Tibial artery (tissue), 4 donors: ENCODE measurements around the gene SLC44A4.
"Not testable (repeated sequence)": the region's sequence is repeated elsewhere in the genome, so short reads cannot be mapped to it uniquely, and the experiment has no call there.

ENCODE experiments used
- DNase-seq, 2 donors: peaks; one replicate each; pipeline ENCODE4 v3.0.0-alpha.2; 2019
- H3K27ac ChIP-seq, 2 donors: fragments of 200-600 bp; sonication (generic) in 1 of 2; 1 replicate in 1 of 2; 2 replicates in 1 of 2; pipeline ENCODE4 v1.5.1; 2018 to 2019; ENCODE audit warnings: mild to moderate bottlenecking in 1 of 2
- H3K27me3 ChIP-seq, 2 donors: fragments of 200-600 bp; sonication (generic) in 1 of 2; one replicate each; pipeline versions ENCODE4 v1.5.1 to v1.6.0; 2016 to 2019
- H3K36me3 ChIP-seq, 3 donors: fragments of 200-600 bp; sonication (generic) in 2 of 3; one replicate each; pipeline ENCODE4 v1.5.1; 2016 to 2019; ENCODE audit warnings: mild to moderate bottlenecking in 2 of 3
- H3K4me1 ChIP-seq, 4 donors: fragments of 200-600 bp; sonication (generic) in 2 of 4; 1 replicate in 3 of 4; 2 replicates in 1 of 4; pipeline ENCODE4 v1.5.1; 2016 to 2019
- H3K4me3 ChIP-seq, 2 donors: fragments of 200-600 bp; sonication (generic) in 1 of 2; 1 replicate in 1 of 2; 2 replicates in 1 of 2; pipeline ENCODE4 v1.5.1; 2018 to 2019; ENCODE audit warnings: mild to moderate bottlenecking in 2 of 2
- H3K9me3 ChIP-seq, 3 donors: fragments of 200-600 bp; sonication (generic) in 1 of 3; one replicate each; pipeline ENCODE4 v1.5.1; 2016 to 2019
- intact Hi-C: fragments of 100-400 bp; cut with DNase I; formaldehyde crosslinking; loops from one replicate; pipeline ENCODE4 v1.15.0; 2023; ENCODE audit warnings: low total_unique reads
- TF ChIP-seq, protein P1 (sequence below), 2 experiments: fragments of 200-600 bp in 1 of 2; fragments of 450-650 bp in 1 of 2; IDR thresholded peaks; one replicate each; pipeline ENCODE4 v1.5.1; 2017 to 2019; ENCODE audit warnings: antibody characterized with exemption in 2 of 2, mild to moderate bottlenecking in 1 of 2, moderate library complexity in 1 of 2

Gene SLC44A4

GRCh38 chr6:31821301-31822035 lies 57.3 kb downstream of the SLC44A4 start:
- Histone ChIP-seq H3K27me3 (no peaks in the 10 kb centered on the region), H3K9me3 (no peaks in the 10 kb centered on the region), H3K4me3 (peak overlapping the region; percentile 50 to 69), H3K27ac (peak overlapping the region; percentile 91), H3K4me1 (peaks cover 0 to 75% (median 47%) of the 10 kb centered on the region in 4 donors), H3K36me3 (no peaks in the 10 kb centered on the region)
- peak; percentile 68 to 84 for DNase-seq
- intact Hi-C loops: no loop called here
- TF ChIP-seq, protein P1, sequence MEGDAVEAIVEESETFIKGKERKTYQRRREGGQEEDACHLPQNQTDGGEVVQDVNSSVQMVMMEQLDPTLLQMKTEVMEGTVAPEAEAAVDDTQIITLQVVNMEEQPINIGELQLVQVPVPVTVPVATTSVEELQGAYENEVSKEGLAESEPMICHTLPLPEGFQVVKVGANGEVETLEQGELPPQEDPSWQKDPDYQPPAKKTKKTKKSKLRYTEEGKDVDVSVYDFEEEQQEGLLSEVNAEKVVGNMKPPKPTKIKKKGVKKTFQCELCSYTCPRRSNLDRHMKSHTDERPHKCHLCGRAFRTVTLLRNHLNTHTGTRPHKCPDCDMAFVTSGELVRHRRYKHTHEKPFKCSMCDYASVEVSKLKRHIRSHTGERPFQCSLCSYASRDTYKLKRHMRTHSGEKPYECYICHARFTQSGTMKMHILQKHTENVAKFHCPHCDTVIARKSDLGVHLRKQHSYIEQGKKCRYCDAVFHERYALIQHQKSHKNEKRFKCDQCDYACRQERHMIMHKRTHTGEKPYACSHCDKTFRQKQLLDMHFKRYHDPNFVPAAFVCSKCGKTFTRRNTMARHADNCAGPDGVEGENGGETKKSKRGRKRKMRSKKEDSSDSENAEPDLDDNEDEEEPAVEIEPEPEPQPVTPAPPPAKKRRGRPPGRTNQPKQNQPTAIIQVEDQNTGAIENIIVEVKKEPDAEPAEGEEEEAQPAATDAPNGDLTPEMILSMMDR (IDR thresholded peaks at IDR 0.05): no peak

GRCh38 chr6:31820399-31820798 lies 58.4 kb downstream of the SLC44A4 start:
- H3K27me3 ChIP-seq, H3K9me3 ChIP-seq, DNase-seq, H3K4me3 ChIP-seq, H3K36me3 ChIP-seq, intact Hi-C loops: not testable (repeated sequence)
- Histone ChIP-seq H3K4me1 (peaks cover 0 to 66% (median 40%) of the 10 kb centered on the region in 4 donors), H3K27ac (peak overlapping the region; percentile 91)

DNA sequence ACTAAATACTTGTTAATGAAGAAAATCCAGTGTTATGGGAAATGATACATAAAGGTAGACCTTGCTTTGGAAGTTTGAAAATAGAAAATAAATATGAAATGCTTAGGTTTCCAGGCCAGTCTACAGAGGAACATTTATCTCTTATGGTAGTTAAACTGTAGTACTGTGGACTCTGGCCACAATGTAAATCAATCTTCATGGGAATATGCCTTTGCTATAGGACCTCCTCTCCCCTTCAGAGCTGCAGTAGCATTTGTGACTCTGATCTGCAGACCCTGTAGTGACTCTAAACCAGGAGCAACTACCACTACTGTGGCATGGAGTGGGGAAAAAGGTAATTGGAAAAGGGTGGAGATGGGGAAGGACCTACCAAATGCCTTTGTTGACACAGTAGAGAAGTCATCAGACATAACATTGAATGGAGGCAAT lies 58.9 kb downstream of the SLC44A4 start:
- H3K9me3 ChIP-seq: no peaks in the 10 kb centered on the region
- intact Hi-C loops: no loop called here
- peak overlapping the region; percentile 91 for H3K27ac ChIP-seq
- TF ChIP-seq, protein P1 (IDR thresholded peaks at IDR 0.05): no peak
- DNase-seq: no peak
- H3K4me1 ChIP-seq: peaks cover 0 to 62% (median 39%) of the 10 kb centered on the region in 4 donors
- H3K36me3 ChIP-seq: no peaks in the 10 kb centered on the region
- H3K27me3 ChIP-seq: no peaks in the 10 kb centered on the region
- no peak overlapping the region for H3K4me3 ChIP-seq

- H3K9me3 ChIP-seq, intact Hi-C loops, H3K27me3 ChIP-seq, H3K36me3 ChIP-seq, DNase-seq: not testable (repeated sequence)
- H3K4me1 ChIP-seq: peaks cover 0 to 57% (median 34%) of the 10 kb centered on the region in 4 donors
- H3K4me3 ChIP-seq: peak overlapping the region; percentile 54 to 55
- H3K27ac ChIP-seq: peak overlapping the region; percentile 91
Observed at GRCh38 chr6:31817929-31818511, 60.8 kb downstream of the SLC44A4 start.

- H3K27me3 ChIP-seq, intact Hi-C loops, DNase-seq, H3K9me3 ChIP-seq, H3K36me3 ChIP-seq: not testable (repeated sequence)
- Histone ChIP-seq H3K4me3 (peak overlapping the region; percentile 54 to 55), H3K27ac (peak overlapping the region; percentile 91), H3K4me1 (peaks cover 0 to 50% (median 30%) of the 10 kb centered on the region in 4 donors)
- TF ChIP-seq, protein P1 (IDR thresholded peaks at IDR 0.05): peak in 1 of 2 experiments; percentile 10
Observed at GRCh38 chr6:31817133-31817928, 61.5 kb downstream of the SLC44A4 start.

GRCh38 chr6:31815025-31815838 lies 63.6 kb downstream of the SLC44A4 start, which contains the start of the genes HSPA1A and HSPA1L:
Gene HSPA1A (plus strand): TSS chr6:31815543. CDS start chr6:31815757, 214 bp downstream.
Gene HSPA1L (minus strand): TSS chr6:31815283. CDS start chr6:31811972, 3,311 bp downstream.
- Histone ChIP-seq H3K27me3 (no peaks in the 10 kb centered on the region), H3K9me3 (no peaks in the 10 kb centered on the region), H3K4me1 (peaks cover 0 to 37% (median 23%) of the 10 kb centered on the region in 4 donors), H3K4me3 (peak within 1 kb of the TSS; percentile 56 to 57), H3K36me3 (no peaks in the 10 kb centered on the region), H3K27ac (peak within 1 kb of the TSS; percentile 89 to 97)
- TF ChIP-seq, protein P1 (IDR thresholded peaks at IDR 0.05): peak in 1 of 2 experiments; percentile 23
- intact Hi-C loops: no loop called here
- DNase-seq: peak; percentile 93 to 98
